ENCODE results near the gene GTPBP2.
A peak's percentile ranks its signal among the peaks of the same experiment; 100 is the strongest.
"Not testable (repeated sequence)": the region's sequence is repeated elsewhere in the genome, so short reads cannot be mapped to it uniquely, and the experiment has no call there.

Gene GTPBP2

DNA sequence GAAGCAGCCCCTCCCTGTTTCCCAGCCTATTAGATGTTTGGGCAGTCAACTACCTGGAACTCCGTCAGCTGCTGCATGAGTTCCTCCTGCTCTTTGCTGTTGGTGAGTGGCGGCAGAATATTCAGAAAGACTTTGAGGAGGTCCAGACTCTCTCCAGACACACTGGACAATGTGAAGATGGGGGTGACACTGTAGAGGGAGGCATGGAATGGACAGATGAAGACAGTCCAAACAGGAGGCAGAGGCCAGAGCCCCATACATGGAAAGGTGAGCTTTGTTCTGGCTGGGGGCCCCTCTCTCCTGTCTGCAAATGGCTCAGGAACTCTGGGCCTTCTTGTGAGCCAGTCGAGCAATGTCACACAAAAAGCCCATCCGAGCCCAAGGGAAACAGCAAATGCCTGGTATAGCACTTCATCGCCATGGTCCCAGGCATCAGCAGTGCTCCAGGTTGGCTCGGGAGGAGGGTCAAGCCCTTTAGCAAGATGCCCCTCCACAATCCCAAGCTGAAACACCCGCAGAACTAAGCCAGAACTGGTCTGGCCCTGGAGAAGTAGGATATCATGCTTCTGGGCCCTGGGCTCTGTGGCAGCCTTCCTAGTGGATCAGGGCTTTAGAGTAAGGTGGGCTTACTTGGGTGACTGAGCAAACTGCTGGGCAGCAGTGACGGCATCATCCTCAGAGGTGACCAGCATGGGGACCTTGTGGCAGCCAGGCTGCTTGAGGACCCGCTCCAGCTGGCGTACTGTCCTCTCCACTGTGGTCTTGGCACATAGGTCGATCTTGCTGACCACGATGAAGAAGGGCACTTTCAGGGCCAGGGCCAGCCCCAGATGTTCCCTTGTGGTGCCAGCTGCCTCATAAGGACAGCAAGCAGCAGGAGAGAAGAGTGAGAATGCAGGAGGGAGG is 4.9 kb downstream of the GTPBP2 start:
- no peak for DNase-seq (ENCODE audit: low read depth)

DNA sequence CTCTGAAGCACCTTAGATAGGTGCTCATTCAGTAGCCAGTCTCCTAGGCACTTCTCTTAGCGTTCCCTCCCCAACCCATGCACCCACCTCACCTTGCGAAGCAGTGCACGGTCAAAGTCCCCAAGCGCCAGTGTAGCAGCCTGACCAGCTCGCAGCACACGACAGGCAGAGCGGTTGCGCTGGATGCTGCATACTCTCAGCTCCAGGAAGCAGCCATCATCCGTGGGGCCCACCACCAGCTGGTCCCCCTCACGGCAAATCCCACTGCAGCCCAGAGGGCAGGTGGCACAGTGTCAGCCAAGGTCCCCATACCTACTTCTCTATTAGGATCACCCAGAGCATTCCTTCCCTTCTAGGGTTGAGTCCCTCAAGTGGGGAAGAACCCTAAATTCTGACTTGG is 6.5 kb downstream of the GTPBP2 start:
- DNase-seq (ENCODE audit: low read depth): no peak

DNA sequence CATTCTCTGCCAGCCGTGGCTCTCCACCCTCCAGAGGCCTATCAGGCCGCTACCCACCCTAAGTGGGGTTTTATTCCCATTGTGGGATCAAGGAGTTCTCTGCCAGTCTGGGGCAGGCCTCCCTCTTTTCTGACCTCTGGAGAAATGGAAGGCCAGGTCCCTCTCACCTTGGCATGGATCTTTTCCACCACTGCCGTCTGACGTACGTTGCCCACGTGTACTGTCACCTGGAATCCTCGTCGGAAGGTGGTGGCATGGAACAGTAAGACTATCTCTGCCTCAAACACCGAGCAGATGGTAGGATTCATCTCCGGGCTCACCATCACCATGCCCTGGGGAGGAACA is 7.3 kb downstream of the GTPBP2 start:
- no peak for DNase-seq (ENCODE audit: low read depth)

DNA sequence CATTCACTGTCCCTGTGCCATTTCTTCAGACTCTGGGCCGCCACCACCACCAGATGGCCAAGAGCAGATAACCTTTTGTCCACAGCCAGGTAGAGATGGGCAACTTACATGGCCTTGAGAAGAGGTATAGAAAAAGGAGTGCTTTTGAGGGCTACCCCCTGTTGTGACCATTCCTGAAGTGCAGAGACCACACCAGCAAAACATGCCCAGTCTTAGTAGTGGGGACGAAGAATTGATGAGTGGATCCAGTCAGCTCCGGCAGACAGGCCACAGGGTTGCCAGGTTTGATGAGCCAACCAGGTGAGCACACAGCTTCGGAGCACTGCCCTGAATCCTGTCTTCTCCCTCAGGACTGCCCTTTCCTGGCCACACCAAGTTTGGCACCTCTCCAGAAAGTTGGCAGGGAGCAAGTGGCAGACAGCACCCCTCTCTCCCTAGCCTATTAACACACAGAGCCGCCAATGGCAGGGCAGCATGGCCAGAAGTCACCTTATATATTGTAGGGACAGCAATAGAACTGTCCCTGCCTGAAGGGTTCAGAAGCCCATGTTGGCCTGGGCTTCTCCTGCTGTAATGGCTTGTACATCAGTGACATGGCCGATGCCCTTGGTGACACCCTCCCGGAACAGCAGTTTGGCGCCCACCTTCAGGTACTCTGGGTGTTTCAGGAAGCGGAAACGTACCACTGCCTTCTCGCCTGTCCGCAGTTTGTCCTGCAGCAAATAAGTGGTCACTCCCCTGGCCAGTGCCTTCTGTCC is 7.8 kb downstream of the GTPBP2 start:
- DNase-seq (ENCODE audit: low read depth): no peak

DNA sequence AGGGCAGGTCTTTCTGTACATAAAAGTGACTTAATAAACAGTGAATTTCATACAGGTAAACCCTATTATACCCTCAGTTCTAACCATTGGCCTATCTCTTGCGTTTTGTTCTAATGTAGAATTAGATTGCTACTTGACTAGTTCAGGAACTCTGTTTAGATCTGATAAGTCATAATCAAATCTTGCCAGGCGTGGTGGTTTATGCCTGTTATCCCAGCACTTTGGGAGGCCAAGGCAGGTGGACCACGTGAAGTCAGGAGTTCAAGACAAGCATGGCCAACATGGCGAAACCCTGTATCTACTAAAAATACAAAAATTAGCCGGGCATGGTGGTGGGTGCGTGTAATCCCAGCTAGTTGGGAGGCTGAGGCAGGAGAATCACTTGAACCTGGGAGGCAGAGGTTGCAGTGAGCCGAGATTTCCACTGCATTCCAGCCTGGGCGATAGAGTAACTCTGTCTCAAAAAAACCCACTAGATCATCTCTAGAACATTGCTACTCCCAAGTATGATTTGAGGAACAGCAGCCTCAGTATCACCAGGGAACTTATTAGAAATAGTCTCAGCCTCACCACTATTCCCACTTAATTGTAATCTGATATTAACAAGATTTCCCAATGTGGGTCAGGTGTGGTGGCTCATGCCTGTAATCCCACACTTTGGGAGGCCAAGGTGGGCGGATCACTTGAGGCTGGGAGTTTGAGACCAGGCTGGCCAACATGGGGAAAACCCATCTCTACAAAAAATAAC is 12.2 kb downstream of the GTPBP2 start:
- DNase-seq (ENCODE audit: low read depth): no peak

DNA sequence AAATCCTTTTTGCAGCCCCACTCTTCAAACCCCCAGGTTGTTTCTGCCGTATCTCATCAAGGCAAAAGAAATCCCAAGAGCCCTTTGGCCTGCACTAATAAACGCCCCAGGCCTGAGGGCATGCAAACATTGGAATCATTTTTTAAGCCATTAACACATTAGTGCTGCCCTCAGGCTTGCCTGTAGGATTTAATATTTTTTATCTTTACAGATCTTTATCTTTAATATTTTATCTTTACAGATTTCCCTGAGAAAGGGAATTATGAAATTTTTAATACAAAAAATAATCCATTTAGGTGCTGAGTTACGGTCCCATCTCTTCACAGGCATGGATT is 14.7 kb downstream of the GTPBP2 start:
- no peak for DNase-seq (ENCODE audit: low read depth)

DNA sequence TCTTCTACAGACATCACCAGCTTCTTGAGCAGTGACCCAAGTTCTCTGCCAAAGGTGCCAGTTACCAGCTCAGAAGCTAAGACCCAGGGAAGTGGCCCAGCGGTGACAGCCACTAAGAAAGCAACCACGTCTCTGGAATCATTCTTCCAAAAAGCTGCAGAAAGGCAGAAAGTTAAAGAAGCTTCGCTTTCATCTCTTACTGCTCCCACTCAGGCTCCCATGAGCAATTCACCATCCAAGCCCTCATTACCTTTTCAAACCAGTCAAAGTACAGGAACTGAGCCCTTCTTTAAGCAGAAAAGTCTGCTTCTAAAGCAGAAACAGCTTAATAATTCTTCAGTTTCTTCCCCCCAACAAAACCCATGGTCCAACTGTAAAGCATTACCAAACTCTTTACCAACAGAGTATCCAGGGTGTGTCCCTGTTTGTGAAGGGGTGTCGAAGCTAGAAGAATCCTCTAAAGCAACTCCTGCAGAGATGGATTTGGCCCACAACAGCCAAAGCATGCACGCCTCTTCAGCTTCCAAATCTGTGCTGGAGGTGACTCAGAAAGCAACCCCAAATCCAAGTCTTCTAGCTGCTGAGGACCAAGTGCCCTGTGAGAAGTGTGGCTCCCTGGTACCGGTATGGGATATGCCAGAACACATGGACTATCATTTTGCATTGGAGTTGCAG is 15.2 kb downstream of the GTPBP2 start:
- no peak for DNase-seq (ENCODE audit: low read depth)

DNA sequence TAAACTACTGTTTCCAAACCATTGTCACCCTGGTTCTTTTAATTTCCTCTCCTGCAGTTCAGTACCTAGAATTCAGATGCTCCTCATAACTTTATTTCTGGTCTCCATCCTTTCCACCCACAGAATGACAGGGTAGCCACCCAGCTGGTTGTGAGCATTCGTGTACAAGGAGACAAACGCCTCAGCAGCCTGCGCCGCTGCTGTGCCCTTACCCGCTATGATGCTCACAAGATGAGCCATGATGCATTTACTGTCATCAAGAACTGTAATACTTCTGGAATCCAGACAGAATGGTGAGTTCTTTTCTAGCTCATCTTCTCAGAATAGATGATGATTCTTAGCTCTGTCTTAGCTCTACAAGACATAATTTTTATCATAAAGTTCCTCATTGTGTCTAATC is 18.6 kb downstream of the GTPBP2 start:
- DNase-seq (ENCODE audit: low read depth): no peak

DNA sequence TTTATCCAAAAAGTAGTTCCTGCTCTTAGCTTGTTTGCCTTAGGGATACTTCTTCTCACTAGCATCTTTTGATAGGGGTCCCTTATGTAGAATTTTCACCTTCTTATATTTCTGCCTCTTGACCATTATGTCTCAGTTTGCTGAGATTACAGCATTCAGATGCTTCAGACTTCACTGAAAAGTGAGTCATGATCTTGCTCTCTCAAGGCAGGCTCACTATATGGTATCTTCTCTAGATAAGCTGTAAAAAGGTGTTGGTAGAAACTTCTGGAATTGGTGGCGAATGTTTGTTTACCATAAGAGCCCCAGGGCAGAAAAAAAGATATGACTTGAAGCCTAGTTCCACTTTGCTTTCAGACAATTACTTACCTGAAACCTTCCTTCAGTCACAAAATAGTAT is 19.7 kb downstream of the GTPBP2 start:
- DNase-seq (ENCODE audit: low read depth): no peak

DNA sequence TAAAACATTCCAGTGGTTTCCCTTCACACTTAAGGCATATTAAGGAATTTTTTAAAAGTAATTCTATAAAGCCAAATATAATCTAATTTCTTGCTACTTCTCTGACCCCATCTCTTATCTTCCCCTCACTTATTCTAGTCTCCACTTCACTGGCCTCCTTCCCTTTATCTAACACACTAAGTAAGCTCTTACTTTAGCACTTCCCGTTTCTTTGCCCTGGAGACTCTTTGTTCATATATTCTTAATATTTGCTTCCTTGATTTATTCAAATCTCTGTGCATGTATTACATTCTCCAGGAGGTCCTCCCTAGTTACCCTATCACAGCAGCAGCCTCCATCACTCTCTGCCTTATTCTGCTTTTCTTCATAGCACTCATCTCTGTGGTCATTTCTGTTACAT is 20.3 kb downstream of the GTPBP2 start:
- DNase-seq (ENCODE audit: low read depth): no peak

DNA sequence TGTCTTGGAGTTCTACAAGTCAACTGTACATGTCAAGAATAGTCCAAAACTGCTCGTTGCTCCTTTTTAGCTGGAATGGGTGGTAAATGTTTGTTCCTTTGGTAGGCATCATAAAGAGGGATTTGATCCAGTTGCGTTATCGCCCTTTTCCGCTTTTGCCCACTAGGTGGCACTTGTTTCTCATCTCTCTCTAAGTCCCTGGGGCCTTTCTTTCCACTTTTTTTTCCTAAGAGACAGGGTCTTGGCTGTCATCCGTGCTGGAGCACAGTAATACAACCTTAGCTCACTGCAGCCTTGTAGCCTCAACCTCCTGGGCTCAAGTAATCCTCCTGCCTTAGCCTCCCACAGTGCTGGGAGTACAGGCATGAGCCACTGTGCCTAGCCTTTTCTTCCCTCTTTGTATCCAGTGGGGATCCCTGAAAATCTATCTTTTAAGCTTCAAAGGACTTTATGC is 20.7 kb downstream of the GTPBP2 start:
- peak; percentile 81 for DNase-seq (ENCODE audit: low read depth)

DNA sequence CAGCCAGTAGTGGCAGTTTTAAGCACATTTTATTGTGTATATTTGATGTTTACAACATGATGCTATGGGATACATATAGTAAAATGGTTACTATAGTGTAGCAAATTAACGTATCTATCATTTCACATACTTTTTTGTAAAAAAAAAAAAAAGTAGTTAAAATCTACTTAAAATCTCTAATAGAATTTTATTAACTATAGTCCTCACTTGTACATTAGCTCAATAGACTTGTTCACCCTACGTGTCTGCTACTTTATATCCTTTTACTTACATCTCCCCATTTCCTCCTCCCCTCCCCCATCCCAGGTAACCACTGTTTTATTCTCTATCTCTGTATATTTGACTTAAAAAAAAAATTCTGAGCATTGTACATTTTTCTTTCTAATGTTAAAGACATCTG is 23.0 kb downstream of the GTPBP2 start:
- DNase-seq (ENCODE audit: low read depth): no peak

DNA sequence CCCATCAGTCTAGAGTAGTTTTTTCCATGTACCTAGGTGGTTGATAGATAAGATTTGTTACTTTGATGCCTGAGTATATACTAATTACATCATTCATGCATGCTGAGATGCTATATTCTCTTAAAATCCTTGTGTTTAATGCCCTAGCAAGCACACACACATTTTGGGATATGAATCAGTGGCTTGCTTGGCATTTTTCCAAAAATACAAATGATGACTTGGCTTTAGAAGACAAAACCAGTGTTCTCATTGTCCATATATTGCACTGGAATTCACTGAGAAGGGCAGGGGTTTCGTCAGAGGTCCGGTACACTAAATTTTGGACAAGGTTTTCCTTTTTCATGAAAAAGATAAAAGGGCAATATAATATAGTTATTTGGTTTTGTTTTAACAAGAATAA is 24.9 kb downstream of the GTPBP2 start:
- peak; percentile 72 for DNase-seq (ENCODE audit: low read depth)

DNA sequence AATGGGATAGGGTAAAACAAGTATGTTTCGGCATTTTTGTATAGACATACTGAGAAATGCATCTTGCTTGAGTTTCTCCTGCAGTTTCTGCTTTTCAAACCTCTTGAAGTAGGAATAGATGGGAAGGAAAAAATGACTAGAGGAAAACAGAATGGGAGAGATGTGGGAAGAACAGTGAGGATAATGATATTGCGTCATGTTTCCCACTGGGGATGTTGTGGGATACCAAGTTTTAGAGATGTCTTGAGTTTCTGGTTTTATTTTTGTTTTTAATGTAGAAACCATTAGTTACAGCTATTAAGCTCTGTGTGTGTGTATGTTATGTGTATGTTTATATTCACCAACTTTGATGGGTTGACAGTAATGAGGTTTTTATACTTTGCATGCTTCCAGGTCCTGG is 28.5 kb downstream of the GTPBP2 start:
- no peak for DNase-seq (ENCODE audit: low read depth)

DNA sequence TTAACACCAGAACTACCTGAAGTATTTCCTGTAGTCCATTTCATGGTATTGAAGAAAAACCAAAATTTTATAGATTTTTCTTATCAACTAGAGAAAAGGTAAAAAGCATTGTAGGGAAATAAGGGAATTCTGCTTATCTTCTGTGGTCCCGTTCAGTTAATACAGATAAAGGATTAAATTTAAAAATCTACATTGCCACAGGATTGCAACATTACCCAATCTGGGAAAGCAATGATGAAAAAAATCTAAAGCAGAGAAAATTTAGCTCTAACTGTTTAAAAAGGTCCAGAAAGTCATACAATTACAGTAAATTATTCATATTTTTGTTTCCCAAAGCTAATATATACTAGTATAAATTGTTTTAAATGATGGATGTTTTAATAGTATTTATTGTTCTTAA is 35.1 kb downstream of the GTPBP2 start:
- no peak for DNase-seq (ENCODE audit: low read depth)

DNA sequence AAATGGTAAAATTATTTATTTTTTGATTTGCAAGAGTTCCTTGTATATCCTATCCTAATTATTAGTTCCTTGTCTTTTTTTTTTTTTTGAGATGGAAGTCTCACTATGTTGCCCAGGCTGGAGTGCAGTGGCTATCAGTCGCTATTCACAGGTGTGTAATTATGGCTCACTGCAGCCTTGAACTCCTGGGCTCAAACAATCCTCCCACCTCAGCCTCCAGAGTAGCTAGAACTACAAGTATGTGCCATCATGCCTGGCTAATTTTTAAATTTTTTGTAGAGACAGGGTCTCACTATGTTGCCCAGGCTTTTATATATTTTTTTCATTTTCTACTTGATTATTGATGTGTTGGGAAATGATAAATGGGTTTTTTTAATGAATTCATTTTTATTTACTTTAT is 39.5 kb downstream of the GTPBP2 start:
- not testable (repeated sequence) for DNase-seq (ENCODE audit: low read depth)

DNA sequence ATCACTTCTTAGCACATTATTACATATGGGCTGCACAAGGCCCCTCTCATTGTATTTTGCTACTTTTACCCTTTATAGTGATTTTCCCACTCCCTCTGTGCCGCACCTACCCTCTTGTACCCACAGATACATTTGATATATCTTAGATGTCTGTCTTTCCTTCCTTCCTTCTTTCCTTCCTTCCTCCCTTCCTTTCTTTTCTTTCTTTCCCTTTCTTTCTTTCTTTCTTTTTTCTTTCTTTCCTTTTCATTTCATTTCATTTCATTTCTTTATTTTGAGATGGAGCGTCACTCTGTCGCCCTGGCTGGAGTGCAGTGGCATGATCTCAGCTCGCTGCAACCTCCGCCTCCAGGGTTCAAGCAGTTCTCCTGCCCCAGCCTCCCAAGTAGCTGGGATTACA is 40.9 kb downstream of the GTPBP2 start:
- DNase-seq (ENCODE audit: low read depth): no peak

DNA sequence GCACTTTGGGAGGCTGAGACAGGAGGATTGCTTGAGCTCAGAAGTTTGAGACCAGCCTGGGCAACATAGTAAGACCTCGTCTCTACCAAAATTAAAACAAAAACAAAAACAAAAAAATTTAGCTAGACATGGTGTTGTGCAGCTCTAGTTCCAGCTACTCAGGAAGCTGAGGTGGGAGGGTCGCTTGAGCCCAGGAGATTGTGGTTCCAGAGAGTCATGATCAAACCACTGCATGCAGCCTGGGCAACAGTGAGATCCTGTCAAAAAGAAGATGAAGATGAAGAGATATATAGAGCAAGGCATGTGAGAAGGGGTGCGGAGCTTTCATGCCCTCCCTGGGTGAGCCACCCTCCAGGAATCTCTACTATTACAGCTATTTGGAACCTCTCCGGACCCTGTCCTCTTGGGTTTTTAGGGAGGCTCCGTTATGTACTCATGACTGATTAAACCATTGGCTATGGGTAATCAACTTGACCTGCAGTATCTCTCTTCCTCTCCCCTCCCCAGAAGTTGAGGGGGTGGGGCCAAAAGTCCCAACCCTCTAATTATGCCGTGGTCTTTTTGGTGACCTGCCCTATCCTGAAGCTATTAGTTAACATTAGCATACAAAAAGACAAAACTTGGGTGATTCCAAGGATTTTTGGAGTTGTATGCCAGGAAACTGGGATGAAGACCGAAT is 44.0 kb downstream of the GTPBP2 start:
- peak; percentile 17 for DNase-seq (ENCODE audit: low read depth)

DNA sequence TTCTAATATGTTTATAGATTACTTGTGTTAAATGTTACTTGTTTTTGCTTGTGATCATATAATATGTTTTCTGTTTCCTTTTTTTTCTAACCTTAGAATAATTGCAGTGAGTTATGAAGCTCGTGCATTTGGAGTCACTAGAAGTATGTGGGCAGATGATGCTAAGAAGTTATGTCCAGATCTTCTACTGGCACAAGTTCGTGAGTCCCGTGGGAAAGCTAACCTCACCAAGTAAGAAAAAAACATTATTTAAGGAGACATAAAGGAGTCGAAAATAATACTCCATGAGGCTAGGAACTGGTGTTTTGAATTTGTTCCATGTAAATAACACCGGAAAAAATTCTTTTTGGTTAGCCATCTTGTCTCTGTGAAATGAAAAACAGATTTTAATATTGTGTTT is 46.2 kb downstream of the GTPBP2 start:
- peak; percentile 31 for DNase-seq (ENCODE audit: low read depth)

DNA sequence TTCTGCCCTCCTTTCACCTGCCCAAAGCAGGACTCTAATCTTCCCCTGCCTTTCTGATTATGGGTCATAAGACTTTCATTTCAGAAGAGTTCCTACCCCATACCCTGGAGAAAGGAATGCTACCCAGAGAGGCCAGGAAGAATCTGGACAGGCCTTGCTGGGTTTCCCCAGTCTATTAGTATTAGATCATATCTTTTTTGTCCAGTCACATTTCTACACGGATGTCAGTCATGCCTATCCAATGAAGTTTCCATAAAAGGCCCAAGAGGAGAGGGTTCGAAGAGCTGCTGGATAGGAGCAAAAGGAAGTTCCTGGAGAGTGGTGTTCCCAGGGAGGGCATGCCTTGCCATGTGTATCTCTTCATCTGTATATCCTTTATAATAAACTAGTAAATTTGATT is 49.9 kb downstream of the GTPBP2 start:
- no peak for DNase-seq (ENCODE audit: low read depth)

DNA sequence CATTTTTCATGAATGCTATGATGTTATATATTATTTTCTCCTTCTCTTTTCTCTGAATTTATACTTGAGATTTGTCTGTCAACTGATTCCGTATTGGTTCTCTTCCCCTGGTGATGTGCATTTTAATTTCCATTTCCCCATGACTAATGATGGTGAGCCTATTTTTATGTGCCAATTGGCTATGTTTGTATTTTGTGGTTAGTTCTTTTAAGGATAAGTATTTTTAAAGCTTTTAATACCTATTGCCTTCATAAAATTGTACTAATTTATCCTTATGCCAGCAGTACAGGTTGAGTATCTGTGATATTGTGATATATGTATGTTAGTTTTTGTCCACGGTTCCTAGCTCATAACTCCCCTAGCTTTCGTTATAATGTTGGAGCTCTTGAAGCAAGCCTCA is 50.3 kb downstream of the GTPBP2 start:
- DNase-seq (ENCODE audit: low read depth): no peak

Data from fibroblast of gingiva (primary cell).